CD4-positive, alpha-beta T cell treated with Interferon gamma for 1 hour (primary cell): ENCODE data around the gene PWP2.
A peak's percentile ranks its signal among the peaks of the same experiment; 100 is the strongest.
"Not testable (repeated sequence)": the region's sequence is repeated elsewhere in the genome, so short reads cannot be mapped to it uniquely, and the experiment has no call there.

Source experiments
- DNase-seq: peaks from one replicate; pipeline ENCODE4 v3.0.0-alpha.2; 2020

The PWP2 gene

GRCh38 chr21:44167527-44167926 lies 60.3 kb downstream of the PWP2 start:
- DNase-seq = not testable (repeated sequence)

DNA sequence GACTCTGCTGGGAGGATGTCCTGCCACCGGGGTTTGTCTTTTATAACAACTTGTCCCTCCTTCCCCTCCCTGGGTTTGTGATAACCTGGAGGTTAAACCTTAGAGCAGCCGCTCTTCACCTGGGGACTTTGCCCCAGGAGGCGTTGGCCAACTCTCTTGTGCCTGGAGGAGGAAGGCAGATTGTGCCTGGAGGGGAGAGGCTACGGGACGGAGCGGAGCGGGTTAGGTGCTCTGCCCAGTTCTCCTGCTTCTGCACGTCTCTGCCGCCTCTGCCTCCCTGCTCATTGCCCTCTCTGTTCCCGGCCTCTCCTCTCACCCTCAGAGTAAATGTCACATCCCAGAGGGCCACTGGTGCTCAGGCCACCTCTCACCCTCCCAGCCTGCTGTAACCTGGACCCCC lies 63.1 kb downstream of the PWP2 start:
- not testable (repeated sequence) for DNase-seq

DNA sequence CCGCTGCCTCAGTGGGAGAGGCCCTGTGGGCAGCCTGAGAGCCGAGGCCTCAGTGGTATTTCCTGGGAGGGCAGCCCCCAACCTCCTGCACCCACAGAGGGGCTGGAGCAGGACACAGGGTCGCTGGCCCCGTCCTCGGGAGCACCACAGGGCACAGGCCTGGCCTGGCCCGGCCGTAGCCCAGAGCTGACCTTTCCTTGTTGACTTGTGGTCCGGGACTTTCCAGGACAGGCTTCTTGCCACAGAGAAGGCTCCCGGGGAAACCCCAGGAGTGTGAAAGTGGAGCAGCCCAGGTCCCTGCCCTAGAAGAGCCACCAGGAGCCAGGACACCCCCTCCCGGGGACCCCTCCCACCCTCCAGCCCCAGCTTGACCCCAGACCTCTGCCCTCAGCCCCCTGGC lies 63.7 kb downstream of the PWP2 start:
- DNase-seq = not testable (repeated sequence)

DNA sequence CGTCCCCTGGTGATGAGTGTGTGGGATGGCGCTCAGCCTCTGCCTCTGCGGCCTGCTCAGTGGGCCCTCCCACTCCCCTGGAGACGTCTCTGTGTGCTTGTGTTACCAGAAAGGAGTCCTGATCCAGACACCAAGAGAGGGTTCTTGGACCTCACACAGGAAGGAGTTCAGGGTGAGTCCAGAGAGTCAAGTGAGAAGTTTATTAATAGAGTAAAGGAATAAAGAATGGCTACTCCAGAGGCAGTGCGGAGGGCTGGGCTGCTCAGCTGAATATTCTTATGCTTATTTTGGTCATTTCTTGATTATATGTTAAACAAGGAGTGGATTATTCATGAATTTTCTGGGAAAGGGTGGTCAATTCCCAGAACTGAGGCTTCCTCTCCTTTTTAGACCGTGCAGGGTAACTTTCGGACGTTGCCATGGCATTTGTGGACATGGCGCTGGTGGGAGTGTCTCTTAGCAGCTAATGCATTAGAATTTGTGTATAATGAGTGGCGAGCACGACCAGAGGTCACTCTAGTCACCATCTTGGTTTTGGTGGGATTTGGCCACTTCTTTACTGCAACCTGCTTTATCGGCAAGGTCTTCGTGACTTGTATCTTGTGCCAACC lies 64.9 kb downstream of the PWP2 start:
- not testable (repeated sequence) for DNase-seq

DNA sequence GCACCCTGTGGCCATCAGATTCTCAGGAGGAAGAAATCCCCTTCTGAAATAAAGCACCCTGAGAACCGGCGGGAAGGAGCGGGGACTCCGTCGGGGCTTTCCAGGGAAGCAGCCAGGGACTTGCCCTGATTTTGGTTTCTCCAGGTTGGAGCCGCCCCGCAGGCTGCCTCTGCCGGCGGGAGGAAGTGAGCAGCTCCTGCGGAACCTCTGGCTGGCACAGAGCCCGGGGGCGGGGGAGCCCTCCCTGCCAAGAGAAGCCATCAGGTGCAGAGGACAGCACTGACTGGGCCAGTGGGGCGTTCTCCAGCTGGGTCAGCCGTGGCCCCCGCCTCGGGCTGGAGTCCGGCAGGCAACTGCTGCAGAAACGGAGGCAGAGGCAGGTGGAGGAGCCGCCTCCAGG lies 65.5 kb downstream of the PWP2 start:
- DNase-seq = not testable (repeated sequence)

DNA sequence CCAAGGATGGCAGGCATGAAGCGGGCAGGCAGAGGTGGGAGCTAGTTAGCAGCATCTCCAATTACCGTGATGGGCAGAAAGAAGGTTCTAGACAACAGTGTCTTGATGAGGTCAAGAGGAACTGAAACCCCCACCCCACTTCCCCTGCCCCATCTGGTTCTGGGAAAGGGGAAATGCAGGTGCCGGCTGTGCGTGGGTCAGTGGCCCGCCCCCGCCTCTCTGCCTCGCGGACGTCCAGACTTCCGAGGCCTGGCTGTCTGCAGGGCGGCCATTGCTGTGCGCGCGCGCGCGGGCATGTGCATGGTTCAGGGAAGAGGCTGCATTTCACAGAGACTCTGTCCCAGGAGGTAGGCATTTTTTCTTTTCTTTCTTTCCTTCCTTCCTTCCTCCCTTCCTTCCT lies 68.0 kb downstream of the PWP2 start:
- peak; percentile 59 for DNase-seq

DNA sequence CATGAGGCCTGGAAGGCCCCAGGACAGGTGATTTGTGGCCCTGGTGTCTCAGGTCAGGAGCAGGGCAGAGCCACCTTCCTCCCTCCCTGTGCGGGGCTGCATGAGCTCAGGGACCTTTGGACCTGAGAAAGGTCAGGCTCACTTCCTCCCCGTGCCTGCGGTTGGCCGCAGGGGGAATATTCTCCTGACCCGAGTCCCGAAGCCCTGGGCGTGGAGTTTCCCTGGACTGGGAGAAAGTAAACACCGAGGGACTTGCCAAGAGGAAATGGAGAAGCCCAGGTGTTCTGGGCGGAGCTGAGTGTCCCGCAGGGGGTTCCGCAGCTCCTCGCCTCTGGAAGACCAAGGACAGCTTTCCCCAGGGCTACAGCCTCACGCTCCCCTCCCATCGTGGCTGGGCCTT lies 68.9 kb downstream of the PWP2 start:
- DNase-seq = not testable (repeated sequence)
